ENCODE measurements around the gene HK3. TPM values are rescaled to one million over a fixed set of nuclear protein-coding genes. Genes with fewer than 3 reads are reported as not detected.

The HK3 gene
- total RNA-seq, 6 experiments from 2014 or later, result 2.3 to 21.1 (median 9.1) TPM

GRCh38 chr5:176908675-176909368 is 9.7 kb upstream of the HK3 start:
- Histone ChIP-seq H3K36me3 (peaks cover 0 to 51% (median 23%) of the 10 kb centered on the region in 4 donors), H3K27me3 (no peaks in the 10 kb centered on the region), H3K27ac (no peak overlapping the region), H3K9me3 (no peaks in the 10 kb centered on the region), H3K4me3 (no peak overlapping the region), H3K4me1 (no peaks in the 10 kb centered on the region)
- TF ChIP-seq POLR2A (IDR thresholded peaks at IDR 0.05) (no peak), CTCF (IDR thresholded peaks at IDR 0.05) (no peak)
- no peak for DNase-seq
- 91% methylated on average over 5 of the region's 5 CpGs for WGBS (ENCODE audit: insufficient coverage, low coverage, low lambda C conversion rate, missing lambda C conversion rate)
- peak in 1 of 4 donors; percentile 27 for ATAC-seq
- intact Hi-C loops (cut with DNase I), result no loop called here

- no peaks in the 10 kb centered on the region for H3K4me1 ChIP-seq
- H3K4me3 ChIP-seq, result no peak overlapping the region
- ATAC-seq (no peak), DNase-seq (no peak)
- H3K27ac ChIP-seq, result no peak overlapping the region
- H3K27me3 ChIP-seq, result no peaks in the 10 kb centered on the region
- TF ChIP-seq CTCF (IDR thresholded peaks at IDR 0.05) (no peak), POLR2A (IDR thresholded peaks at IDR 0.05) (no peak)
- no peaks in the 10 kb centered on the region for H3K9me3 ChIP-seq
- intact Hi-C loops (cut with DNase I), result no loop called here
- WGBS (ENCODE audit: insufficient coverage, low coverage, low lambda C conversion rate, missing lambda C conversion rate), result 64% methylated on average over 2 of the region's 3 CpGs
- peaks cover 0 to 54% (median 24%) of the 10 kb centered on the region in 4 donors for H3K36me3 ChIP-seq
Observed at GRCh38 chr5:176906796-176907195, 7.7 kb upstream of the HK3 start.

GRCh38 chr5:176906126-176906525 is 7.0 kb upstream of the HK3 start:
- no peak for TF ChIP-seq CTCF (IDR thresholded peaks at IDR 0.05)
- TF ChIP-seq POLR2A (IDR thresholded peaks at IDR 0.05), result no peak
- ATAC-seq (no peak), DNase-seq (no peak)
- Histone ChIP-seq H3K27ac (no peak overlapping the region), H3K36me3 (peaks cover 0 to 54% (median 24%) of the 10 kb centered on the region in 4 donors), H3K4me1 (no peaks in the 10 kb centered on the region), H3K9me3 (no peaks in the 10 kb centered on the region), H3K27me3 (no peaks in the 10 kb centered on the region), H3K4me3 (no peak overlapping the region)
- intact Hi-C loops (cut with DNase I), result no loop called here
- 100% methylated on average over 1 of the region's 1 CpG for WGBS (ENCODE audit: insufficient coverage, low coverage, low lambda C conversion rate, missing lambda C conversion rate)

GRCh38 chr5:176904276-176904675 is 5.1 kb upstream of the HK3 start:
- no peak for ATAC-seq
- TF ChIP-seq POLR2A (IDR thresholded peaks at IDR 0.05), result no peak

GRCh38 chr5:176902911-176903664 is 3.9 kb upstream of the HK3 start:
- TF ChIP-seq CTCF (IDR thresholded peaks at IDR 0.05) (no peak), POLR2A (IDR thresholded peaks at IDR 0.05) (no peak)
- no peaks in the 10 kb centered on the region for H3K27me3 ChIP-seq
- no peaks in the 10 kb centered on the region for H3K9me3 ChIP-seq
- no peak for DNase-seq
- intact Hi-C loops (cut with DNase I), result no loop called here
- H3K4me1 ChIP-seq, result no peaks in the 10 kb centered on the region
- 78% methylated on average over 5 of the region's 5 CpGs for WGBS (ENCODE audit: insufficient coverage, low coverage, low lambda C conversion rate, missing lambda C conversion rate)
- H3K36me3 ChIP-seq, result peaks cover 0 to 45% (median 19%) of the 10 kb centered on the region in 4 donors
- peak in 1 of 4 donors; percentile 44 for ATAC-seq
- H3K4me3 ChIP-seq, result no peak overlapping the region
- H3K27ac ChIP-seq, result no peak overlapping the region

More at GRCh38 chr5:176904276-176904675, 5.1 kb upstream of the HK3 start:
- H3K9me3 ChIP-seq, result no peaks in the 10 kb centered on the region
- intact Hi-C loops (cut with DNase I), result no loop called here
- no peaks in the 10 kb centered on the region for H3K4me1 ChIP-seq
- H3K27me3 ChIP-seq, result no peaks in the 10 kb centered on the region
- DNase-seq, result no peak
- H3K27ac ChIP-seq, result no peak overlapping the region
- H3K4me3 ChIP-seq, result no peak overlapping the region
- WGBS (ENCODE audit: insufficient coverage, low coverage, low lambda C conversion rate, missing lambda C conversion rate), result 93% methylated on average over 3 of the region's 3 CpGs
- H3K36me3 ChIP-seq, result peaks cover 0 to 54% (median 21%) of the 10 kb centered on the region in 4 donors

Data from right lobe of liver (tissue), 6 donors.